Measurements from ENCODE around the gene DONSON.

The DONSON gene

GRCh38 chr21:33540711-33541104 lies 47.8 kb downstream of the DONSON start:
- DNase-seq = no peak

DNA sequence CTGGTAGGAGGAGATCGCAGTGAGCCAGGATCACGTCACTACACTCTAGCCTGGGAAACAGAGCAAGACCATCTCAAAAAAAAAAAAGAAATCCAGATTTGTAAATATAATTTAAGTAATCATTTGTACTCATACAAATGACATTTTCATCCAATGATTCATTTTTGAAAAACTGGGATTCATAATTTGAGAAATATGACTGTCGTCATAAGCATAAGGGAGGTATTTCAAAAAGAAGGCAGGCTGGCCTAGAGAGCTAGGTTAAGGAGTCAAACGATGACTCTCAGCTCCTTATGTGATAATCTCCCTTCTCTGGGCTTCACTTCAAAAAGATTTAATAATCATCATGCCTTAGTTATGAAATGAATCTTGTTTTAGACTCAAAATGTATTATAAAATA lies 48.9 kb downstream of the DONSON start:
- no peak for DNase-seq

DNA sequence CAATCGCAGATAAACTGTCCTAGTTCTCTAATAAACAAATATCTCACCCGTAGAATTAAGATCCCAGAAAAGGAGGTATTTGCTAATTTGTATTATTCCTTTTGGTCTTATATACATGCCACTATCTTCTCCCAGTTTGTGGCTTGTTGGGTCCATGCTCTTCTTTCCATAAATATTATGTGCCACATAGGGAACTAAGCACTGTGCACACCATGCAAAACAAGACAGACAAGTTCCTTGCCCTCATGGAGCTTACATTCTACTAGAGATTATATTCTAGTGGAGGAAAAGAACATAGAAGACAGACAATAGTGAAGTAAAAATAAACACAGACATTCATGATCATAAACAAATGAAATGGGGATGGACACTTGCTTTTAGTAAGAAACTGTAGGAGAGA lies 51.3 kb downstream of the DONSON start:
- DNase-seq = no peak

DNA sequence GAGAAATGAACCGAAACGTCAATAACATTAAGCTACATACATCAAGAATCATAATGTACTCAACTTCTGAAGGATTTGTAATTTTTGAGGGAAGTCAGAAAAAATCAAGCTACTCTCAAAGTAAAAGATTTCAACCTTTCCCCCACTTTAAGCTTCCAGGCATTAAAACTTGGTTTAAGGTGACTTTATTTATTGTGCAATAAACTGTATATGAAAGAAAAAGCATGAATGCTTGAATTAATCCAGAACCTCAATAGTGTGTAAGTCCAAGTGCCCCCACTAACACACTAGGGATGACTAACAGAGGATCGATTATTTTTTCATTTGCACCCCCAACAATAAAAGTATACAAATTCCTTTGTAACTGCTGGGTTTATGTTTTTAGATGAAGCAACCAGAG lies 57.5 kb downstream of the DONSON start:
- DNase-seq = no peak

All from stimulated activated naive CD4-positive, alpha-beta T cell (primary cell).